Activated naive CD4-positive, alpha-beta T cell treated with Interleukin-2 at 50 U/mL for 16 hours (primary cell): ENCODE data around the gene LAYN.

Experiments used
- DNase-seq: peaks from one replicate; pipeline ENCODE4 v3.0.0-alpha.2; 2020

Gene LAYN

GRCh38 chr11:111531687-111532364, 8.7 kb upstream of the LAYN start:
- DNase-seq = peak; percentile 57

DNA sequence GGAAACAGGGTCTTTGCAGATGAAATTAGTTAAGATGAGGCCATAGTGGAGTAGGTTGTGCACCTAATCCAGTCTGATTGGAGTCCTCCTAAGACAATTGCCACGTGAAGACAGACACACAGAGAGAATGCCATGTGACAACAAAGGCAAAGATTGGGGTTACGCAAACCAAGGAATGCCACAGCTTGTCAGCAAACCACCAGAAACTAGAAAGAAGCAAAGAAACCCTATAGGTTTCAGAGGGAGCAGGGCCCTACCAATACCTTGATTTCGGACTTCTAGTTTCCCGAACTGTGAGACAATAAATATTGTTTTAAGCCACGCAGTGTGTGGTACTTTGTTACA, 8.2 kb upstream of the LAYN start:
- DNase-seq = no peak

- no peak for DNase-seq
These were observed 5.2 kb upstream of the LAYN start for GRCh38 chr11:111535281-111535680.

GRCh38 chr11:111537336-111537860, 3.1 kb upstream of the LAYN start:
- DNase-seq = no peak

GRCh38 chr11:111538407-111539114, 2.0 kb upstream of the LAYN start:
- DNase-seq = no peak

- no peak for DNase-seq
These were observed 950 bp upstream of the LAYN start for GRCh38 chr11:111539426-111540113.

GRCh38 chr11:111540937-111541253, 375 bp downstream of the LAYN start:
- no peak for DNase-seq

GRCh38 chr11:111541254-111542061, 938 bp downstream of the LAYN start:
- no peak for DNase-seq

DNA sequence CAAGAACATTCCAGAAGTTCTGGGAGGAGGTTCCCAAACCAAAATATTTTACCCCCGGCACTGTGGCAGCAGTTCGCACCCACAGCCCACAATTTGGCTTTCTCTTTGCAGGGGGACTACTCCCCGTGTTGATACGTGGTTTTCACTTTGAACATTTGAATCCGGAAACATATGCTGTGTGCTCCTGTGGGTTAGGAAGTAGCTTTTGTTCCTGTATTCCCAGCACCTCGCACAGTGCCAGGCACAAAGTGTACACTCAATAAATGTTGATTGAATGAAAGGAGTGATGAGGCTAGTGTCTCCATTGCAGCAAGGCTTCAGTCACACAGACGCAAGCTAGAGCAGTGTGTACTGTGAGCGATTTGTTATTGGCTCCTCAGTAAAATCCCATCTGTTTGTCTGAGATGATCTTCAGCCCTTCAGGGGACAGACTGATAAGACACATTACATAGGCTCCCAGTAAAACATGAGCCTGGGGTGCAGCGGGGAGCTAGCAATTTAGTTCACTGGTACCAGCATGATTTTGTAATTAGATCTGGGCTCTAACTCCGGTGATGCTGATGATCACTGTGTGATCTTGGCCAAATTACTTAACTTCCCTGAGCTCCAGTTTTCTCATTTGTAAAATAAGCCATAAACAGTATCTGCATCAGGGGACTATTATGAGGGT, 2.2 kb downstream of the LAYN start:
- no peak for DNase-seq

DNA sequence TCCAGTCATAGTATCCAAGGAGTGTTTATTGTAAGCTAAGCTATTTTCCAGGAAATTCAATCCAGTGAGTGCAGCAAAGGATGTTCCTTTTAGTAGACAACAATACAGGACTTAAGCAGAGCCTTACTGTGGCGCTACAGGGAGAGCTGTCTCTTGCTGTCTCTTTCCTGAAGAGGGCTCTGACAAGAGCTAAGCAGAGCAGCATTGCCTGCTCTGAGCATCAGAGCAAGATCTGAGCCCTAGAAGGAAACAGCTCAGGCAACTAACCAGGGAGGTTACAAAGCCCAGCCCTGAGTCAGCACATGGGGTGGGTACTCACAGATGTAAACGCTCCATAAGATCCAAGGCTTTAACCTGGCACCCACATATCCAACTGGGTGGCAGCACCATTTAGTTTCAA, 8.0 kb downstream of the LAYN start:
- no peak for DNase-seq

DNA sequence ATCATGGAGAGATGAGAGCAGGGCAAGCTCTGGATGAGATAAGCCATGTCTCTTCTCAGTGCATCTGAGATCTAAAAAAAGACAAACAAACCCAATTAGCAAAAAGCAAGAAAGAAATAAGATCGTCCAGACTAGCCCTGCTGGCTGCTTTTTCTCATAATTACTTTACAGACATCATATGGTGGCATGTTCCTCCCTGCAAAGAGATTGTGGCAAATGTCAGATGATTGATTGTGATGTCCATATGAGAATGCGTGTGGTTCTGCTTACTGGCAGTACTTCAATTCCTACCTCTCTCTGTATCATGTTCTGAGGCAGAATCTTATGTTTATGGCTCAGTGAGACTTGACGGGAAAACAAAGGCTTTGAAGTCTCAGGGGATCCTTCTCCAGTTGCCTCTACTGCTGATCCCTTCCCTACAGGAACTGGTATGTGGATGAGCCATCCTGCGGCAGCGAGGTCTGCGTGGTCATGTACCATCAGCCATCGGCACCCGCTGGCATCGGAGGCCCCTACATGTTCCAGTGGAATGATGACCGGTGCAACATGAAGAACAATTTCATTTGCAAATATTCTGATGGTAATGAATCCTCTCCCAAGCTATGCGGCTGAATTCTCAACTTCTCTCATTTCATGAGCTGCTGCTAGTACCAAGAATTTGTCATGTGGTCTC, 8.8 kb downstream of the LAYN start:
- DNase-seq = no peak

DNA sequence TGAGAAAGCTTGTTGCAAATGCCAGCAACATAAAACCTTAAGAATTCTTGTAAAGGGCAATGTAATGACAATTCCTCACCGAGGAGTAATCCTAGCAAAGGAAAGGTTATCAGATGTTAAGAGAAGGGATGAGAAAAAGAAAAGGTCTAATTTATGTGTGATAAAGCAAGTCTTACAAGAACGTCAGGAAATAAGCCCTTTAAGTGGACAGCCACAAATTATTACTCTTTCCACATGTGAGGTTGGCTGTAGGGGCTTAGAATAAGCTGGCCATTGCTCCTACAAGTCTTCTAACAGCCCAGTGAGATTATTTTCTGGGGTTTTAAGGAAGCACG, 9.3 kb downstream of the LAYN start:
- no peak for DNase-seq

DNA sequence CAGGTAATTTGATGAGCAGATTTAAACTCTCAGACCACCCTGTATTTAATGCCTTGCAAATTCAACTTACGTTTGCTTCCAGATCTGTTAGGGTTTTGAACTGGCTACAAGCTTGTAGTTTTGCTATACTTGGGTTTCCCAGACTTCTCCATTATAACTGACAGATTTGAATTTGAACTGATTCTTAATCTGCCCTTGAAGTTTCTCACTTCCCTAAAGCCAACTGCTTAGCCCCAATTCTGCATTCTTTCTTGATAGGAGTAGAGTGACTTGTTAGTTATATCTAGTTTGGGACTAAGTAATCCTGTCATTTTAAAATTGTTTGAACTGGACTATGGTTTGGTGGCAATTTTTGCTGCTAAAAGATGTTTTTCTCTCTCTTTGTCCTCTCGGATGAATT, 9.7 kb downstream of the LAYN start:
- no peak for DNase-seq

DNA sequence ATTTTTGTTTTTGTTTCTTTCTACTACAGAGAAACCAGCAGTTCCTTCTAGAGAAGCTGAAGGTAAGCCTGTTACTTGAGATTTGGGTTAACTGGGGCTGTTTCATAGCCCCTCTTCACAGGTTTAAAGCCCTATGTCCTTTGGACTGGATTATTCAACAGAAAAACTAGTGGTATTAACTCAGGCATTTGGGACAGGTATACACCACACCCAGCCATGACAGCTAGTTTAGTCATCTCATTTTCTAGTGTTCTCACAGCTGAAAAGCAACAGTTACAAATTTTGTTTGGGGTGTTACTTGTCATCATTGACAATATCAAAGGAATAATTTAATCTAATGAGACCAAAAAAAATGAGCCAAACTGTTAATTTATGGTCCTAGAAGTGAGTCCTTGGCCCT, 14.0 kb downstream of the LAYN start:
- no peak for DNase-seq

- no peak for DNase-seq
These were observed 14.7 kb downstream of the LAYN start for GRCh38 chr11:111555255-111555654.

GRCh38 chr11:111557425-111558111, 17.0 kb downstream of the LAYN start:
- no peak for DNase-seq

DNA sequence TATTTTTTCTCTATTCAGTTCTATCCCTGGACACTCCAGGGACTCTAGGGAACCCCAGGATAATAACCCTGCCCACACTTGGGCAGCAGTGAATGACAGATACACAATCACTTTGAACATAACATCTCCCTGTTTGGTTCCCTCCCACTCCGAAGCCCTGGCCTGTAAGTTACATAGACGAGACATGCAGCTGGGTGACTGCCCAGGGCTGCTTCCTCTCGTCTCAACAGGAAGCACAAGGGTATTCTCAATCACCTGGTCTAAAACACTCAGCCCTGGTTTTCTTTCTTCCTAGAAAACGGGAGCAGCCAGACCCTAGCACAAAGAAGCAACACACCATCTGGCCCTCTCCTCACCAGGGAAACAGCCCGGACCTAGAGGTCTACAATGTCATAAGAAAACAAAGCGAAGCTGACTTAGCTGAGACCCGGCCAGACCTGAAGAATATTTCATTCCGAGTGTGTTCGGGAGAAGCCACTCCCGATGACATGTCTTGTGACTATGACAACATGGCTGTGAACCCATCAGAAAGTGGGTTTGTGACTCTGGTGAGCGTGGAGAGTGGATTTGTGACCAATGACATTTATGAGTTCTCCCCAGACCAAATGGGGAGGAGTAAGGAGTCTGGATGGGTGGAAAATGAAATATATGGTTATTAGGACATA, 19.4 kb downstream of the LAYN start:
- DNase-seq = no peak

DNA sequence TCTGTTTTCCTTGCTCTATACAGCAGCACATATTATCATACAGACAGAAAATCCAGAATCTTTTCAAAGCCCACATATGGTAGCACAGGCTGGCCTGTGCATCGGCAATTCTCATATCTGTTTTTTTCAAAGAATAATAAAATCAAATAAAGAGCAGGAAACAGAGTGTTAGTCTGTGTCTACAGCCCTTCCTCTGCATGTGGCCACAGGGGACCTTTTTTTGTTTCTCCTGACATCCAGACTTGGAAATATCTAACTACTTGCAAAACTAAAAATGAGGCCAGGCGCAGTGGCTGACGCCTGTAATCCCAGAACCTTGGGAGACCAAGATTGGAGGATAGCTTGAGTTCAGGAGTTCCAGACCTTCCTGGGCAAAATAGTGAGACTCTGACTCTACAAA, 20.3 kb downstream of the LAYN start:
- DNase-seq = no peak

- DNase-seq = no peak
These were observed 20.8 kb downstream of the LAYN start for GRCh38 chr11:111561306-111561705.

- DNase-seq = no peak
These were observed 21.3 kb downstream of the LAYN start for GRCh38 chr11:111561791-111562325.
